Tibial nerve (tissue), 4 donors: ENCODE results near the gene RNF14.

Source experiments
- CTCF ChIP-seq, 5 experiments: fragments of 200-600 bp in 3 of 5; fragments of 450-650 bp in 2 of 5; sonication (generic) in 3 of 5; IDR thresholded peaks; one replicate each; pipeline ENCODE4 v1.5.1; 2016 to 2019; ENCODE audit warnings: antibody characterized with exemption in 5 of 5, mild to moderate bottlenecking in 3 of 5, moderate library complexity in 2 of 5
- EP300 ChIP-seq, 2 donors: sonication (generic); formaldehyde crosslinking; IDR thresholded peaks; one replicate each; pipeline ENCODE4 v1.6.1; 2017; ENCODE audit warnings: antibody characterized with exemption in 2 of 2, mild to moderate bottlenecking in 1 of 2
- POLR2A ChIP-seq, 2 donors: fragments of 450-650 bp; IDR thresholded peaks; one replicate each; pipeline ENCODE4 v1.6.1; 2017; ENCODE audit warnings: antibody characterized with exemption in 2 of 2, mild to moderate bottlenecking in 2 of 2, moderate library complexity in 2 of 2

GRCh38 chr5:142017832-142018427 lies 49.0 kb downstream of the RNF14 start:
- TF ChIP-seq CTCF (IDR thresholded peaks at IDR 0.05) = no peak
- no peak for TF ChIP-seq POLR2A (IDR thresholded peaks at IDR 0.05)
- no peak for TF ChIP-seq EP300 (IDR thresholded peaks at IDR 0.05)
